Astrocyte of the spinal cord (primary cell): ENCODE results near the gene PRB2.
"Not testable (repeated sequence)": the region's sequence is repeated elsewhere in the genome, so short reads cannot be mapped to it uniquely, and the experiment has no call there.

ENCODE experiments used
- DNase-seq: peaks from one replicate; pipeline ENCODE4 v3.0.0; 2011; ENCODE audit warnings: low read depth, low spot score
- H3K4me3 ChIP-seq: 2 replicates; pipeline ENCODE4 v1.5.1; 2011; ENCODE audit warnings: low read depth, mild to moderate bottlenecking, low read length, moderate library complexity
- in situ Hi-C: cut with HindIII; loops from 2 replicates; pipeline ENCODE4 v1.10.0; 2017; ENCODE audit warnings: low sequenced_read_pairs
- TF ChIP-seq, protein P1 (sequence below): IDR thresholded peaks from 2 replicates; pipeline ENCODE4 v1.5.1; 2012; ENCODE audit warnings: low read depth, mild to moderate bottlenecking, low read length, inconsistent platforms

The PRB2 gene

DNA sequence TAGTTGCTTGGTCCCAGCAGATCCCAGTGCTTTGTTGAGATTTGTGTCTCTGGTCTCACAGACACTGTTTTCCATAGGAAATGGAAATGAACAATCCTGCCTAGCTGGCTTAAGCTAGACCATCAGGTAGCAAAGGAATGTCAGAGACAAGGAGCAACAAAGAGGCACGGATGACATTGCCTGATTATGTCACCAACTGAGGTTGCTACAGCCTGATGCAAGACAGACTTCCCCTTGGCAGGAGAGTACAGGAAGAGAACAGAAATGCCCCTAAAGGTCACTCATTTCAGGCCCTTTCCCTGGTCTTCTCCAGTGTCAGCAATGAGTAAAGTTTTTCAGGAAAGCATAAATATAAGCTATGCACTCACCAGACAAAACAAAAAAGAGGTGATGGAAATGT is 2.0 kb upstream of the PRB2 start:
- H3K4me3 ChIP-seq: no peak overlapping the region
- DNase-seq: no peak
- in situ Hi-C loops: no loop called here
- TF ChIP-seq, protein P1, sequence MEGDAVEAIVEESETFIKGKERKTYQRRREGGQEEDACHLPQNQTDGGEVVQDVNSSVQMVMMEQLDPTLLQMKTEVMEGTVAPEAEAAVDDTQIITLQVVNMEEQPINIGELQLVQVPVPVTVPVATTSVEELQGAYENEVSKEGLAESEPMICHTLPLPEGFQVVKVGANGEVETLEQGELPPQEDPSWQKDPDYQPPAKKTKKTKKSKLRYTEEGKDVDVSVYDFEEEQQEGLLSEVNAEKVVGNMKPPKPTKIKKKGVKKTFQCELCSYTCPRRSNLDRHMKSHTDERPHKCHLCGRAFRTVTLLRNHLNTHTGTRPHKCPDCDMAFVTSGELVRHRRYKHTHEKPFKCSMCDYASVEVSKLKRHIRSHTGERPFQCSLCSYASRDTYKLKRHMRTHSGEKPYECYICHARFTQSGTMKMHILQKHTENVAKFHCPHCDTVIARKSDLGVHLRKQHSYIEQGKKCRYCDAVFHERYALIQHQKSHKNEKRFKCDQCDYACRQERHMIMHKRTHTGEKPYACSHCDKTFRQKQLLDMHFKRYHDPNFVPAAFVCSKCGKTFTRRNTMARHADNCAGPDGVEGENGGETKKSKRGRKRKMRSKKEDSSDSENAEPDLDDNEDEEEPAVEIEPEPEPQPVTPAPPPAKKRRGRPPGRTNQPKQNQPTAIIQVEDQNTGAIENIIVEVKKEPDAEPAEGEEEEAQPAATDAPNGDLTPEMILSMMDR: no peak

DNA sequence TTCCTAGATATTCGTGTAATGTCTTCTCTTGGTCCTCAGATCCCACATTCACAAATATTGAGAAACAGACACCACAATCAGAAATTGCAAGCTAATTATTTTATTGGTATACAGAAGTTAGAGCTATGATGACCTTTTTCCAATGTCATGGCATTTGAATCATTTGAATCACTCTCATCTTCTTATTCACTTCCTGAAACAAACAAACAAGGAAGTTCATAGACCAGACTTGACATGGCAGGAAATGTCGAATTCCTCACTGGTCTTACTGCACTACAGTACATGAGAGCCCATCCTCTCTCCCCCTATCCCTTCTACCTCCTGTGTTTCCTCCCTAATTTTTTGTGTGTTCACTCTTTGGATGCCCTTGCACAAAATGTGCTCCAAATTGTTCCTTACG is 3.9 kb downstream of the PRB2 start:
- in situ Hi-C loops, H3K4me3 ChIP-seq, DNase-seq: not testable (repeated sequence)

DNA sequence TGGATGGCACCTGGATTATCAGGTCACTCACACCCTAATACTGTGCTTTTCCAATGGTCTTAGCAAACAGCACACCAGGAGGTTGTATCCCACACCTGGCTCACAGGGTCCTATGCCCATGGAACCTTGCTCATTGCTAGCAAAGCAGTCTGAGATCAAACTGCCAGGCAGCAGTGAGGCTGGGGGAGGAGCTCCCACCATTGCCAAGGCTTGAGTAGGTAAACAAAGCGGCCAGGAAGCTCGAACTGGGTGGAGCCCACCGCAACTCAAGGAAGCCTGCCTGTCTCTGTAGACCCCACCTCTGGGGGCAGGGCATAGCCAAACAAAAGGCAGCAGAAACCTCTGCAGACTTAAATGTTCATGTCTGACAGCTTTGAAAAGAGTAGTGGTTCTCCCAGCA is 17.9 kb downstream of the PRB2 start:
- H3K4me3 ChIP-seq, in situ Hi-C loops, DNase-seq: not testable (repeated sequence)

DNA sequence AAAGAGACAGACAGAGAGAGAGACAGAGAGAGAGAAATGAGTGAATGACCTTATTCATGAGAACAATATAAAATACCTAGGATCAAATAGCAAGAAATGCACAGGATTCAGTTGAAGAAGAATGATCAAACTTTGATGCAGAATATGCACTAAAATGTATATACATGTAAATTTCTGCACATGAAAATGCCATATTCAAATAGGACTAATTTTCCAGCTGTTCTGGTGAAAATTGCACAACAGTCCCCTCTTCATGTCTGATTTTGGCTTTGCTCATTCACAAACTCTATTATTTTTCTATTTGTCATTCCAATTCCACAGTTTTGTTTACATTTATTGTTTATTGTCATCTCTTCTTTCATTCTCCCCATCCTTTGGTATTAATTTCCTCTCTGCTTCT is 34.2 kb downstream of the PRB2 start:
- in situ Hi-C loops: no loop called here
- DNase-seq: no peak
- TF ChIP-seq, protein P1: no peak

DNA sequence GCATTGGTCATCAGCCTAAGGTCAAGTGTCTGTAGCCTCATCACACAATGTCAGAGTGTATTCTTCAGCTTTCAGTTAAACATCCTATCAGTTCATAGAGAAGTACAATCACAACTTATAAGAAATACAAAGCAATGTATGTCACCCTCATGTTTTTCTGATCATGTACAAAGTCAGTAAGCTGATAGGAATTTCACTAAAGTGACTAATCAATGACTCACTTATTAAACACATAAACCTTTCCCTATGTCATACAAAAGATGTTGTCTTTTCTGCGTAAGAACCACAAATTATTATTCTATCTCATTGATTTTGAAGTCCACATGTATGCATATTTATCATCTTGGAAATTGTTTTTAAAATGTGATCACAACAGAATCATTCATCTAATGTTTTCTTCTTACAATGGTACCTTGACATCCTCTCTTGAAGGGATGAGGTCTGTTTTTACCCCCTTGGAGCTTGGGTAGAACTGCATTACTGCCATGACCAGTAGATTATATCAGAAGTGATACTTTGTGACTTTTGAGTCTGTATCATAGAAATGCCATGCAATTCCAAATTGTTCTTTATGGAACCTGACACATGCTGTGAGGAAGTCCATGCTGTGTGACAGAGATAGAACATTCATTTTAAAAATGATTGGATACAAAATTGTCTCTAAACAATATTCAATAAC is 35.0 kb downstream of the PRB2 start:
- H3K4me3 ChIP-seq, in situ Hi-C loops: not testable (repeated sequence)
- peak; percentile 62 for DNase-seq

More for the DNA sequence above, 34.2 kb downstream of the PRB2 start:
- H3K4me3 ChIP-seq: no peak overlapping the region

DNA sequence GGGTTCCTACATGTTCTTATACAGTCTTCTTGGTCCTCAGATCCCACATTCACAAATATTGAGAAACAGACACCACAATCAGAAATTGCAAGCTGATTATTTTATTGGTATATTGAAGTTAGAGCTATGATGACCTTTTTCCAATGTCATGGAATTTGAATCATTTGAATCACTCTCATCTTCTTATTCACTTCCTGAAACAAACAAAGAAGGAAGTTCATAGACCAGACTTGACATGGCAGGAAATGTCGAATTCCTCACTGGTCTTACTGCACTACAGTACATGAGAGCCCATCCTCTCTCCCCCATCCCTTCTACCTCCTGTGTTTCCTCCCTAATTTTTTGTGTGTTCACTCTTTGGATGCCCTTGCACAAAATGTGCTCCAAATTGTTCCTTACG is 43.6 kb downstream of the PRB2 start:
- H3K4me3 ChIP-seq, in situ Hi-C loops, DNase-seq: not testable (repeated sequence)

DNA sequence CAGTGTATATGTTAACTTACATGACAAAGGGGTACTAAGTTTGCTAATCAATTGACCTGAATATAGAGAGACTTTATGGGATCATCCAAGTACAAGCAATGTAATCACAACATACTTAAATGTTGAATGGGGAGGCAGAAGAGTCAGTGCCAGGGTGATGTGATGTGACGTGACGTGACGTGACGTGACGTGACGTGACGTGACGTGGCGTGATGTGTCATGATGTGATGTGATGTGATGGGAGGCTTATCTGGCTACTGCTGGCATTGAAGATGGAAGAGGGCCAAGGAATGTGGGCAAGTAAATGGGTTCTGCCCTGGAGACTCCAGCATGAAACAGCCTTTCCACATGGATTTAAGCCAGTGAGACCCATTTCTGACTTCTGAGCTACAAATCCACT is 46.9 kb downstream of the PRB2 start:
- DNase-seq: no peak
- TF ChIP-seq, protein P1: no peak
- in situ Hi-C loops: no loop called here
- no peak overlapping the region for H3K4me3 ChIP-seq

DNA sequence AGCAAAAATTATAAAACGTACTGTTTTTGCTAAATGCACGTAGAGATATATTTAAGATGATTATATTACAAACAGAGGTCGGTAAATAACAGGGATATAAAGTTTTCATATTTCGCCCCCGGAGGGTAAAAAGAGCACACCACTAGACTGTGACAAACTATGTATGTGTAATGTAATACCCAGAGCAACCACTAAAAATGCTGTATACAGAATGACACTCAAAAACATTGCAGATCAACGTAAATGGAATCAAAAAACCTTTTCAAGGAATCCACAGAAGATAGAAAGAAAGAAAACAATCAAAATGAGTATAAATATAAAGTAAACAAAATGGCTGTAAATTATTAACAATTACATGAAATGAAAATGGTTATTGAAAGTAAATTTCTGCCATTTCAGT is 47.6 kb downstream of the PRB2 start:
- DNase-seq: no peak
- in situ Hi-C loops: no loop called here
- TF ChIP-seq, protein P1: no peak
- H3K4me3 ChIP-seq: no peak overlapping the region

DNA sequence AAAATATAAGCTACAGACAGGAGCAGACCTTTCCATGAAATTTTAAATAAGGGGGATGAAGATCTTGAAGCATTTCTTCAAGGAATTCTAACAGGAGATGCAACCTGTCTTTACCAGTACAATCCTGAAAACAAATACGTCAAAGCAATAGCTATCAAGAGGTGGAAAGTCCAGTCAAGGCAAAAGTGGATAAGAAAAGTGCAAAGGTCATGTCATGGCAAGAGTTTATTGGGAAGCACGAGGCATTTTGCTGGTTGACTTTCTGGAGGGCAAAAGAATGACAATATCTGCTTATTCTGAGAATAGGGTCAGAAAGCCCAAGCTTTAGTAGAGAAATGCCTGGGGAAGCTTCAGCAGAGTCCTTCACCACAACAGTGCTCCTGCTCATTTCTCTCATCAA is 50.9 kb downstream of the PRB2 start:
- in situ Hi-C loops: no loop called here
- TF ChIP-seq, protein P1: no peak
- DNase-seq: no peak
- no peak overlapping the region for H3K4me3 ChIP-seq
